Measurements from ENCODE around the gene PGAP6. TPM values are rescaled to one million over a fixed set of nuclear protein-coding genes. Genes with fewer than 3 reads are reported as not detected.

The PGAP6 gene
- total RNA-seq, 4 donors from 2014 or later = 13.8 to 30.0 (median 19.4) TPM

DNA sequence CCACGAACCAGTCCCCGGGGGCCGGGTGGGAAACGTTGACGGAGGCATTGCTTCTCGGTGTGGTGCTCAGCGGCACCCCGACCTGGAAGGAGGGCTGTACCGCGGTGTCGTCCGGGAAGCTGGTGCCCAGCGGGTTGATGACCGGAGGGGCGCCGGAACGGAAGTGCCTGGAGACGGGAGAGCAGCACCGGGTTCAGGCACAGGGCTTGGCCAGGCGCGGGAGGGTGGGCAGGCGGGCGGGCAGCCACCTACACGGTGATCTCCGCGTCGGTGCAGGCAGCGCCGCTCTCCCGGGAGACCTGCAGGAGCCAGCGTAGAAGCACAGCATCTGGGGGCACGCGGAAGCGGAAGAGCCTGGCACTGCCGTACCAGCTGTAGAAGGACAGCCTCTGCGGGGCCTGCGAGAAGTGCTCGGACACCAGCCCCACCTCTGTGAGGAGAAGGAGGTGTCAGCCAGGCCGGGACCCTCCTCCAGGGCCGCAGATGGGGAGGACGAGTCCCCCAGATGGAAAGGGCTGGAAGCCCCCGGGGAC lies 4.3 kb downstream of the PGAP6 start:
- 88 to 94% methylated on average over 42 of the region's 42 CpGs for WGBS, 2 donors
- TF ChIP-seq POLR2A (IDR thresholded peaks at IDR 0.05) = no peak
- TF ChIP-seq, protein P1, sequence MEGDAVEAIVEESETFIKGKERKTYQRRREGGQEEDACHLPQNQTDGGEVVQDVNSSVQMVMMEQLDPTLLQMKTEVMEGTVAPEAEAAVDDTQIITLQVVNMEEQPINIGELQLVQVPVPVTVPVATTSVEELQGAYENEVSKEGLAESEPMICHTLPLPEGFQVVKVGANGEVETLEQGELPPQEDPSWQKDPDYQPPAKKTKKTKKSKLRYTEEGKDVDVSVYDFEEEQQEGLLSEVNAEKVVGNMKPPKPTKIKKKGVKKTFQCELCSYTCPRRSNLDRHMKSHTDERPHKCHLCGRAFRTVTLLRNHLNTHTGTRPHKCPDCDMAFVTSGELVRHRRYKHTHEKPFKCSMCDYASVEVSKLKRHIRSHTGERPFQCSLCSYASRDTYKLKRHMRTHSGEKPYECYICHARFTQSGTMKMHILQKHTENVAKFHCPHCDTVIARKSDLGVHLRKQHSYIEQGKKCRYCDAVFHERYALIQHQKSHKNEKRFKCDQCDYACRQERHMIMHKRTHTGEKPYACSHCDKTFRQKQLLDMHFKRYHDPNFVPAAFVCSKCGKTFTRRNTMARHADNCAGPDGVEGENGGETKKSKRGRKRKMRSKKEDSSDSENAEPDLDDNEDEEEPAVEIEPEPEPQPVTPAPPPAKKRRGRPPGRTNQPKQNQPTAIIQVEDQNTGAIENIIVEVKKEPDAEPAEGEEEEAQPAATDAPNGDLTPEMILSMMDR (IDR thresholded peaks at IDR 0.05) = no peak

DNA sequence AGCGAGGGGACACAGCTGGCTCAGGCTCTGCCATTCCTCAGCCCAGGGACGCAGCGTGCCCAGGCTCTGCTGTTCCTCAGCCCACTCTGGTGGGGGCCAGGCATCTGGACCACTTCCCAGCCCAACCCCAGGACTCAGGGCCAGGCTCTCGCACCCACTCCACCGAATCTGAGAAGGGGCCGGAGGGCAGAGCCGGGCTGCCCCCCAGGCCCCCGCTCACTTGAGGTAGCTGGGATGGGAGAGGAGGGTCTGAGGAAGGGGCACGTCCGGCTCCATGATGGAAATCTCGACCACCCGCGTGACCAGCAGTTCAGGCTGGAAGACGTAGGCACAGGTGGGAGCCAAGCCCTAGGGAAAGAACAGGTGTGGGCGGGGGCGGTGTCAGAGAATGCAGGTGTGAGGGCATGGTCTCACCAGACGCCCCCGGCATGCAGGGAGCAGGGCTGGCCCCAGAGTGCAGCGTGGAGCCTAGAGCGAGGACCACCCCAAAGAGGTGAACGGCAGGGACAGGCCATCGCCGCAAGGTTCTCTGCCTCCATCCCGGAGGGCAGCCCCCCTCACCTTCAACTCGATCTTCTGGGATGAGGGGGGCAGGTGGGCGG lies 4.9 kb downstream of the PGAP6 start:
- TF ChIP-seq, protein P1 (IDR thresholded peaks at IDR 0.05) = no peak
- TF ChIP-seq POLR2A (IDR thresholded peaks at IDR 0.05) = no peak
- intact Hi-C loops (cut with DNase I; ENCODE audit: low total_unique reads) = no loop called here
- no peak for DNase-seq (ENCODE audit: low spot score in 2 of 2)
- WGBS, 2 donors = 91 to 93% methylated on average over 24 to 26 of the region's 26 CpGs
- H3K4me3 ChIP-seq (ENCODE audit: low read depth, poor library complexity, severe bottlenecking) = no peak overlapping the region

More for the DNA sequence above, 4.3 kb downstream of the PGAP6 start:
- intact Hi-C loops (cut with DNase I; ENCODE audit: low total_unique reads) = no loop called here
- no peak overlapping the region for H3K4me3 ChIP-seq (ENCODE audit: low read depth, poor library complexity, severe bottlenecking)
- no peak for DNase-seq (ENCODE audit: low spot score in 2 of 2)

DNA sequence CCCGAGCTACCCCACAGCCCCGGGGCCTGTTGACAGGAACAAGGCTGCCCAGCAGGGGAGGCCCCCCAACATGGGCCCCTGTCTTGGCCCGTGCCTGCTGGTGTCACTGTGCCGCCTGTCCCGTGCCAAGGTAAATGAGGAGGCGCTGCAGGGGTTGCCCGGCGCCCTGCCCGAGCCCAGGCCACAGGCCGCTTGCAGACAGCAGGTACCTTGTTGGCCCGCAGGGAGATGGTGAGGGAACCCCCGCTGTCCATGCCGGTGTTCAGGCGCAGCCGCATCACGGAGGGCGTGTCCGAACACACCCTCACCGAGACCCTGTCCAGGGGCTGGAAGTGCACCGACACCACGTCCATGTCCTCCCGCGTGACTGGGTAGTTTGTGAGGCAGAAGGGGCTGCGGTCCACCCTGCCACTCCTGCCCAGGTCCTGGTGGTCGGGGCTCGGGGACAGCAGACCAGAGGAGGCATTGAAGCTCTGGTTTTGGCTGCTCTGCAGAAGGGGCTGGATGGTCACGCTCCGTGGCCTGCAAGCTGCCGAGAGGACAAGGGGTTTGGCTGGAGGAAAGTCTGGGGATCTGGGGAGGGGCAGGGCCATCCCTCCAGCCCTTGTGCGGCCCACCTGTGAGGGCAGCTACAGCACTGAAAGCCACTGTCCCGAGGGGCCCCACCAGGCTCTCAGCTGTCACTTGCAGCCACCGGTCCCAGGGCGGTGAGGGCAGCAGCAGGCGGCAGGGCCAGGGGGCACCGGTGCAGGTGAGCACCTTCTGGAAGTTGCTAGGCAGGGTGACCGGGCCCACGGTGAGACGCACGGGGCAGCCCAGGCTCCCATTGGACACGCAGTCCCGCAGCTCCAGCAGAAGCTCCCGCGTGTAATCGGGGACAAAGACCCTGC lies 5.6 kb downstream of the PGAP6 start:
- WGBS, 2 donors = 95 to 99% methylated on average over 35 to 42 of the region's 44 CpGs
- no peak for TF ChIP-seq POLR2A (IDR thresholded peaks at IDR 0.05)
- TF ChIP-seq, protein P1 (IDR thresholded peaks at IDR 0.05) = no peak
- H3K4me3 ChIP-seq (ENCODE audit: low read depth, poor library complexity, severe bottlenecking) = no peak overlapping the region
- DNase-seq (ENCODE audit: low spot score in 2 of 2) = no peak
- intact Hi-C loops (cut with DNase I; ENCODE audit: low total_unique reads) = no loop called here

DNA sequence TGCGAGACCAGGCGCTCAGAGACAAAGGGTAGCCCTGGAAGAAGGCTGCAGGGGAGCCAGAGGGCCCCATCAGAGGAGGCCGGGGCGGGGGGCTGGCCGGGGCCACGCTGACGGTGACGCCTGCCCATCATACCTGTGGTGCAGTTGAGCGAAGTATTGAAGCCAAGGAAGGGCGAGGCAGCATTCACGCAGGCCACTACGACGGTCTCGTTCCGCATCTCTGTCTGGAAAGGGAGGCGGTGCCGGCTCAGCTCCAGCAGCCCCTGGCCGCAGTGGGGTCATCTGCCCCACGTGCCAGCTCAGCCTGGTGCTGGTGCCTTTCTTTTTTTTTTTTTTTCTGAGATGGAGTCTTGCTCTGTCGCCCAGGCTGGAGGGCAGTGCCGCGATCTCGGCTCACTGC lies 6.6 kb downstream of the PGAP6 start:
- 91 to 96% methylated on average over 22 to 23 of the region's 23 CpGs for WGBS, 2 donors
- intact Hi-C loops (cut with DNase I; ENCODE audit: low total_unique reads) = no loop called here

DNA sequence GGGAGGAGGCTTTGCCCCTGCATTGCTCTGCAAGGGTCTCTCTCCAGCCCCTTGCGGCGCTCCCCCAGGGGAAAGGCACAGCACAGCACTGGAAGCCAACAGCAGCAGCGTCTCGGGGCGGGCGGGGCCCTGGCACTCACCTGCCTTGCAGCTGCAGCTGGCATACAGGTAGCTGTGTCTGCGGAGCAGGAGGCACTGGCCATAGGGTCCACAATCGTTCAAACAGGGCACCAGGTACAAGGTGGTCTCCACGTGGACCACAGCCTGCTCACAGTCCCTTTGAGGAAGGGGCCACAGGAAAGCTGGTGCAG lies 7.2 kb downstream of the PGAP6 start:
- WGBS, 2 donors = 64 to 76% methylated on average over 5 to 9 of the region's 9 CpGs
- TF ChIP-seq POLR2A (IDR thresholded peaks at IDR 0.05) = no peak
- TF ChIP-seq, protein P1 (IDR thresholded peaks at IDR 0.05) = no peak
- no peak overlapping the region for H3K4me3 ChIP-seq (ENCODE audit: low read depth, poor library complexity, severe bottlenecking)
- DNase-seq (ENCODE audit: low spot score in 2 of 2) = no peak
- intact Hi-C loops (cut with DNase I; ENCODE audit: low total_unique reads) = no loop called here

More for the DNA sequence above, 6.6 kb downstream of the PGAP6 start:
- no peak for DNase-seq (ENCODE audit: low spot score in 2 of 2)
- H3K4me3 ChIP-seq (ENCODE audit: low read depth, poor library complexity, severe bottlenecking) = no peak overlapping the region
- no peak for TF ChIP-seq POLR2A (IDR thresholded peaks at IDR 0.05)
- TF ChIP-seq, protein P1 (IDR thresholded peaks at IDR 0.05) = no peak

Measured in lower leg skin (tissue), 4 donors.